GM23338 (cell line): ENCODE results near the gene DDX4. TPM values are rescaled to one million over a fixed set of nuclear protein-coding genes. Genes with fewer than 3 reads are reported as not detected.

Experiments used
- ATAC-seq: fragments of 200-7000 bp; cut with Tn5 transposase; 3 replicates; pipeline ENCODE4 v1.9.1; 2020
- DNase-seq: peaks from one replicate; pipeline ENCODE4 v3.0.0-alpha.2; 2015; ENCODE audit warnings: low spot score
- H2AFZ ChIP-seq: fragments of 200-600 bp; sonication (generic); 2 replicates; pipeline ENCODE4 v1.8.0; 2016; ENCODE audit warnings: antibody characterized with exemption, mild to moderate bottlenecking, moderate library complexity
- H3F3A ChIP-seq: fragments of 200-600 bp; sonication (generic); replicated peaks from 2 replicates; pipeline ENCODE4 v1.8.0; 2017; ENCODE audit warnings: antibody characterized with exemption, mixed run types, low read depth
- H3K27ac ChIP-seq: fragments of 200-600 bp; sonication (generic); 2 replicates; pipeline ENCODE4 v1.6.1; 2016; ENCODE audit warnings: low read depth
- H3K27me3 ChIP-seq: fragments of 200-600 bp; sonication (generic); 2 replicates; pipeline ENCODE4 v1.8.0; 2016; ENCODE audit warnings: mild to moderate bottlenecking, mixed run types, moderate library complexity; ENCODE audit not compliant: insufficient read depth
- H3K36me3 ChIP-seq: fragments of 200-600 bp; sonication (generic); 2 replicates; pipeline ENCODE4 v1.8.0; 2016; ENCODE audit warnings: mild to moderate bottlenecking; ENCODE audit not compliant: insufficient read depth
- H3K4me1 ChIP-seq: fragments of 200-600 bp; sonication (generic); 2 replicates; pipeline ENCODE4 v1.8.0; 2016; ENCODE audit warnings: mild to moderate bottlenecking, moderate library complexity; ENCODE audit not compliant: insufficient read depth
- H3K4me2 ChIP-seq: fragments of 200-600 bp; sonication (generic); 2 replicates; pipeline ENCODE4 v1.7.1; 2017; ENCODE audit warnings: mixed run types
- H3K4me3 ChIP-seq: fragments of 200-600 bp; sonication (generic); 2 replicates; pipeline ENCODE4 v1.6.1; 2016; ENCODE audit warnings: mixed run types
- H3K79me2 ChIP-seq: fragments of 200-600 bp; sonication (generic); replicated peaks from 2 replicates; pipeline ENCODE4 v1.8.0; 2017; ENCODE audit warnings: mild to moderate bottlenecking; ENCODE audit not compliant: insufficient read depth
- H3K9me2 ChIP-seq: fragments of 200-600 bp; sonication (generic); 2 replicates; pipeline ENCODE4 v1.8.0; 2017; ENCODE audit not compliant: insufficient read depth
- H4K20me1 ChIP-seq: fragments of 200-600 bp; sonication (generic); replicated peaks from 2 replicates; pipeline ENCODE4 v1.8.0; 2017; ENCODE audit warnings: mild to moderate bottlenecking; ENCODE audit not compliant: insufficient read depth
- H3K27ac Mint-ChIP-seq: 2 replicates; pipeline ENCODE4 v1.8.0; 2020; ENCODE audit warnings: inconsistent platforms, mild to moderate bottlenecking, moderate library complexity, mixed read lengths
- H3K27me3 Mint-ChIP-seq: 3 replicates; pipeline ENCODE4 v1.8.0; 2022; ENCODE audit warnings: low read depth, mild to moderate bottlenecking, moderate library complexity, mixed read lengths, inconsistent platforms; ENCODE audit not compliant: insufficient read depth, poor library complexity
- H3K36me3 Mint-ChIP-seq: 3 replicates; pipeline ENCODE4 v1.8.0; 2021; ENCODE audit warnings: low read depth, mild to moderate bottlenecking, inconsistent platforms, moderate library complexity, mixed read lengths
- H3K4me1 Mint-ChIP-seq: 3 replicates; pipeline ENCODE4 v1.8.0; 2020; ENCODE audit warnings: mild to moderate bottlenecking, inconsistent platforms, mixed read lengths
- H3K4me3 Mint-ChIP-seq: 3 replicates; pipeline ENCODE4 v1.8.0; 2021; ENCODE audit warnings: moderate library complexity, mild to moderate bottlenecking, inconsistent platforms, mixed read lengths
- H3K9me3 Mint-ChIP-seq: 3 replicates; pipeline ENCODE4 v1.8.0; 2020; ENCODE audit warnings: moderate library complexity, mild to moderate bottlenecking, inconsistent platforms, mixed read lengths
- CTCF ChIP-seq, 2 experiments: fragments of 200-600 bp in 1 of 2; sonication (generic) in 1 of 2; conservative IDR thresholded peaks; 2 replicates each; pipeline versions ENCODE4 v1.5.1 to v1.6.1; 2016 to 2017; ENCODE audit warnings: antibody characterized with exemption in 2 of 2, low read depth in 2 of 2, mild to moderate bottlenecking in 2 of 2, moderate library complexity in 1 of 2
- EZH2 ChIP-seq: fragments of 200-600 bp; sonication (generic); IDR thresholded peaks from one replicate; pipeline ENCODE4 v1.8.0; 2017; ENCODE audit warnings: antibody characterized with exemption, mild to moderate bottlenecking, low read depth; ENCODE audit not compliant: unreplicated experiment
- EZH2phosphoT487 ChIP-seq: fragments of 200-600 bp; sonication (generic); IDR thresholded peaks from one replicate; pipeline ENCODE4 v1.8.1; 2018; ENCODE audit warnings: antibody characterized with exemption; ENCODE audit not compliant: unreplicated experiment
- JUNB ChIP-seq: IDR thresholded peaks from one replicate; pipeline ENCODE4 v1.6.1; 2016; ENCODE audit warnings: antibody characterized with exemption; ENCODE audit not compliant: unreplicated experiment
- POLR2AphosphoS5 ChIP-seq: IDR thresholded peaks from 2 replicates; pipeline ENCODE4 v1.6.1; 2016; ENCODE audit warnings: antibody characterized with exemption, low read depth
- STAT1 ChIP-seq: IDR thresholded peaks from one replicate; pipeline ENCODE4 v1.6.1; 2016; ENCODE audit warnings: antibody characterized with exemption; ENCODE audit not compliant: unreplicated experiment
- ZNF331 ChIP-seq: fragments of 250-450 bp; sonication (Bioruptor Pico); IDR thresholded peaks from 2 replicates; pipeline ENCODE4 v1.5.0; 2020; ENCODE audit warnings: low read depth, mild to moderate bottlenecking, moderate library complexity
- ZNF462 ChIP-seq: fragments of 250-450 bp; sonication (Bioruptor Pico); IDR thresholded peaks from 2 replicates; pipeline ENCODE4 v1.5.0; 2020; ENCODE audit warnings: mild to moderate bottlenecking, moderate library complexity
- polyA plus RNA-seq: library from polyadenylated mRNA; unstranded; fragments of >200 nt; fragmentation: Nextera tagmentation; extraction: Ambion mirVana; gene quantifications from 2 replicates; pipeline ENCODE4 v1.2.1, GENCODE V29; 2016
- total RNA-seq: library from RNA; depleted of rRNA; stranded (reverse); fragments of >200 nt; shearing (Covaris generic); gene quantifications from 2 replicates; pipeline ENCODE4 v1.2.3, GENCODE V29; 2014

Gene DDX4
- total and polyA plus RNA-seq, 2 experiments from 2014 or later: 0.83 TPM; not detected in 1

GRCh38 chr5:55841976-55842375, 104.1 kb downstream of the DDX4 start:
- TF ChIP-seq POLR2AphosphoS5 (no peak), CTCF (conservative IDR thresholded peaks at IDR 0.05; ENCODE audit: low read depth in 2 of 2) (no peak), ZNF331 (CRISPR knock-in tag) (no peak), EZH2 (no peak), ZNF462 (CRISPR knock-in tag) (no peak), STAT1 (no peak), JUNB (no peak), EZH2phosphoT487 (no peak)
- Mint-ChIP-seq H3K4me3 (no peak overlapping the region), H3K27me3 (peaks cover 2% of the 10 kb centered on the region), H3K4me1 (no peaks in the 10 kb centered on the region), H3K27ac (no peak overlapping the region), H3K36me3 (no peaks in the 10 kb centered on the region), H3K9me3 (peaks cover 6% of the 10 kb centered on the region; the same call in 2 of the 3 replicates)
- Histone ChIP-seq H3K27ac (no peak overlapping the region), H3K4me2 (no peak overlapping the region), H3F3A (no peaks in the 10 kb centered on the region), H2AFZ (no peak overlapping the region), H3K27me3 (no peaks in the 10 kb centered on the region), H3K36me3 (no peaks in the 10 kb centered on the region), H4K20me1 (no peaks in the 10 kb centered on the region), H3K79me2 (no peaks in the 10 kb centered on the region), H3K9me2 (peaks cover 2% of the 10 kb centered on the region; the same call in 1 of the 2 replicates), H3K4me1 (no peaks in the 10 kb centered on the region), H3K4me3 (no peak overlapping the region)
- DNase-seq (no peak), ATAC-seq (no peak)
